Mucosa of descending colon (tissue), 3 donors: Measurements from ENCODE around the gene AKT1S1. TPM values are rescaled to one million over a fixed set of nuclear protein-coding genes. Genes with fewer than 3 reads are reported as not detected.
"Not testable (repeated sequence)": the region's sequence is repeated elsewhere in the genome, so short reads cannot be mapped to it uniquely, and the experiment has no call there.

ENCODE experiments used
- ATAC-seq: fragments of 200-7000 bp; cut with Tn5 transposase; one replicate; pipeline ENCODE4 v1.9.1; 2020; ENCODE audit warnings: mild to moderate bottlenecking, moderate library complexity
- DNase-seq, 3 donors: peaks; one replicate each; pipeline ENCODE4 v3.0.0-alpha.2; 2020
- H3K36me3 ChIP-seq: fragments of 200-600 bp; one replicate; pipeline ENCODE4 v1.8.0; 2021; ENCODE audit warnings: low read depth, mild to moderate bottlenecking
- H3K4me1 ChIP-seq: fragments of 200-600 bp; one replicate; pipeline ENCODE4 v1.8.0; 2021; ENCODE audit warnings: low read depth, mild to moderate bottlenecking
- H3K4me3 ChIP-seq: fragments of 200-600 bp; one replicate; pipeline ENCODE4 v1.8.0; 2021; ENCODE audit warnings: mild to moderate bottlenecking
- H3K9me3 ChIP-seq: fragments of 200-600 bp; one replicate; pipeline ENCODE4 v1.8.0; 2021; ENCODE audit warnings: mild to moderate bottlenecking
- intact Hi-C, 2 donors: fragments of 100-400 bp; cut with DNase I in 1 of 2; cut with micrococcal nuclease in 1 of 2; formaldehyde crosslinking; loops; one replicate each; pipeline versions ENCODE4 v1.11.0 to v1.11.1; 2022; cut with DNase I, micrococcal nuclease
- microRNA-seq: library from miRNA; unstranded; fragments of <30 nt; microRNA quantifications from one replicate; pipeline ENCODE4, GENCODE V29; 2019
- total RNA-seq, 3 donors: library from RNA; stranded (reverse); fragmentation: NEBNext Ultra II Directional in 2 of 3; extraction: Animal tissue kit (Norgen Biotek cat#: 25700) in 2 of 3; gene quantifications; one replicate each; pipeline versions ENCODE4 v1.2.1 to v1.2.4, GENCODE V29; 2021 to 2023
- TF ChIP-seq, protein P1 (sequence below): fragments of 200-600 bp; IDR thresholded peaks from one replicate; pipeline ENCODE4 v1.8.0; 2022; ENCODE audit warnings: antibody characterized with exemption, mild to moderate bottlenecking
- donor health status: DM: no; HTN: no; CAD: no; lungs with moderate emphysema.
- donor health status: DM: no; HTN: no; CAD: no.
- donor health status: DM: no; HTN: yes; CAD: no.

The AKT1S1 gene
- total RNA-seq, 3 donors from 2014 or later: 38.8 to 44.0 (median 42.3) TPM

DNA sequence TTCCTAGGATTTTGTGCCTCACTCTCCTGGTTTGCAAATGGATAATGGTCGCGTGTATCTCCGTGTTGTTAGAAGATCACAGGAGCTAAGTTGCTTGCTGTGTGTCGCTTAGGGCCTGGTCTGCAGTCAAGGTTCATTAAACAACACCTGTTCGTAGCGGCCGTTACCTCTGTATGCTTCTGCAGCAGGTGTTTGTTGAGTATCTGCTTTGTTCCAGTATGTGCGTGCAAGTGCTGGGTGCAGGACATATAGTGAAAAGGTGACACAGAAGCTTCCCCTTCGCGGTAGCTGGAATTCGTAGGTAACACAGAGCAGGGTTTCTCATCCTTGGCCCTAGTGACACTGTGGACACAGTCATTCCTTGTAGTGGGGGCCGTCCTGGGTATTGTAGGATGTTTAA is 53.7 kb downstream of the AKT1S1 start:
- Histone ChIP-seq H3K9me3 (no peaks in the 10 kb centered on the region), H3K4me3 (no peak overlapping the region), H3K4me1 (peaks cover 6% of the 10 kb centered on the region), H3K36me3 (peaks cover 4% of the 10 kb centered on the region)
- TF ChIP-seq, protein P1, sequence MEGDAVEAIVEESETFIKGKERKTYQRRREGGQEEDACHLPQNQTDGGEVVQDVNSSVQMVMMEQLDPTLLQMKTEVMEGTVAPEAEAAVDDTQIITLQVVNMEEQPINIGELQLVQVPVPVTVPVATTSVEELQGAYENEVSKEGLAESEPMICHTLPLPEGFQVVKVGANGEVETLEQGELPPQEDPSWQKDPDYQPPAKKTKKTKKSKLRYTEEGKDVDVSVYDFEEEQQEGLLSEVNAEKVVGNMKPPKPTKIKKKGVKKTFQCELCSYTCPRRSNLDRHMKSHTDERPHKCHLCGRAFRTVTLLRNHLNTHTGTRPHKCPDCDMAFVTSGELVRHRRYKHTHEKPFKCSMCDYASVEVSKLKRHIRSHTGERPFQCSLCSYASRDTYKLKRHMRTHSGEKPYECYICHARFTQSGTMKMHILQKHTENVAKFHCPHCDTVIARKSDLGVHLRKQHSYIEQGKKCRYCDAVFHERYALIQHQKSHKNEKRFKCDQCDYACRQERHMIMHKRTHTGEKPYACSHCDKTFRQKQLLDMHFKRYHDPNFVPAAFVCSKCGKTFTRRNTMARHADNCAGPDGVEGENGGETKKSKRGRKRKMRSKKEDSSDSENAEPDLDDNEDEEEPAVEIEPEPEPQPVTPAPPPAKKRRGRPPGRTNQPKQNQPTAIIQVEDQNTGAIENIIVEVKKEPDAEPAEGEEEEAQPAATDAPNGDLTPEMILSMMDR: no peak
- DNase-seq (no peak), ATAC-seq (no peak)
- intact Hi-C loops: no loop called here

DNA sequence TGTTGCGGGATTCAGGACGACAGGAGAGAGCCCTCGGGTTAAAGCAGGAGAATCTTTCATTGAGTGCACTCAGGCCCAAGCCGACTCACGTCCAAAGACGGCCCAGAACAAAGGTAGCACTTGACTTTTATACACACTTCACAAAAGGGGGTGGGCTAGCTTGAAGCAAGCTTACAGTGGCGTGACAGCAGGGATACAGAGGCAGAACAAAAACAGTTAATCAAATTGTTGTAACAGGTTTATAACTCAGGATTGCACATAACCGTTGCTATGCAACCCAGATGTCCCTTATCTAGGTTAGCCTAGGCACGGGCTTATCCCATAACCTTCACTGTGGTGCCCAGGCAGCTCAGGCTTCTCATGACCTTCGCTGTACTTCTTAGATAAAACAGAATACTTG is 57.0 kb downstream of the AKT1S1 start:
- TF ChIP-seq, protein P1: no peak
- Histone ChIP-seq H3K4me1 (peaks cover 13% of the 10 kb centered on the region), H3K36me3 (no peaks in the 10 kb centered on the region), H3K9me3 (no peaks in the 10 kb centered on the region), H3K4me3 (no peak overlapping the region)
- ATAC-seq: no peak
- no peak for DNase-seq
- intact Hi-C loops: no loop called here

DNA sequence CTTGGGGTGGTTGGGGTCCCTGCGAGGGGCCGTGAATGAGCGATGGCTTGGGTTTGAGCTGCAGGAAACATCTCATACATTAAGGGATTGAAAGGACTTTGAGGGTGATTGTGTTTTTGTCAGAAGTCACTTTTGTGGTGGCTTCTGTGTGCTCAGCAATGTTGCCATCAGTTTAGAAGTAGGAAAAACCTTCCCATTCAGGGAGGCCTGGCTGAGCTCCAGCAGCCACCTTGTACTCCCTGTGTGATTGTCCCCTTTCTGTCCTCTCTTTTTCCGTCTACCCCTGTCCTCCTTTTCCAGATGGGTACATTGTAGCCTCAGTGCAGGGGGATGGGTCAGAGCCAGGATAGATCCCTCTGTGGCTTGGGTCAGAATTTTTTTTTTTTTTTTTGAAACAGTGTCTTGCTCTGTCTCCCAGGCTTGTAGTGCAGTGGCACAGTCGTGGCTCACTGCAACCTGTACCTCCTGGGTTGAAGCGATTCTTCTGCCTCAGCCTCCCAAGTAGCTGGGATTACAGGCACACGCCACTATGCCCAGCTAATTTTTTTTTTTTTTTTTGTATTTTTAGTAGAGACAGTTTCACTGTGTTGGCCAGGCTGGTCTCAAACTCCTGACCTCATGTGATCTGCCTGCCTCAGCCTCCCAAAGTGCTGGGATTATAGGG is 57.6 kb downstream of the AKT1S1 start:
- DNase-seq, H3K9me3 ChIP-seq, intact Hi-C loops, H3K4me3 ChIP-seq, ATAC-seq, H3K36me3 ChIP-seq: not testable (repeated sequence)
- peaks cover 13% of the 10 kb centered on the region for H3K4me1 ChIP-seq

Small RNAs within 50 kb of the gene (microRNA-seq; reads per million reads assigned to microRNA genes)
- gene MIR4749: 0.70 reads per million
- not detected for gene MIR4750
- gene MIR6800: not detected

Other genes starting within 250 kb of the AKT1S1 start
- 10 to 100 TPM; 43.9 to 89.8 (median 48.6) TPM for gene RRAS, start 237.2 kb downstream of the AKT1S1 start, total RNA-seq
- 10 to 100 TPM; 55.5 to 75.0 (median 56.1) TPM for gene SCAF1, start 235.1 kb downstream of the AKT1S1 start, total RNA-seq
- gene IRF3, start 211.5 kb downstream of the AKT1S1 start, total RNA-seq: 100 to 1,000 TPM in 1 of 3 donors, 10 to 100 TPM in 2; 76.1 to 119 (median 90.1) TPM
- gene BCL2L12, start 211.4 kb downstream of the AKT1S1 start, total RNA-seq: 10 to 100 TPM in 2 of 3 donors, 1 to 10 TPM in 1; 9.6 to 20.8 (median 16.3) TPM
- 100 to 1,000 TPM in 1 of 3 donors, 10 to 100 TPM in 2; 68.1 to 101 (median 94.8) TPM for gene PRMT1, start 200.1 kb downstream of the AKT1S1 start, total RNA-seq
- gene ADM5, start 187.8 kb downstream of the AKT1S1 start, total RNA-seq: 1 to 10 TPM in 2 of 3 donors, under 1 TPM in 1; 0.69 to 1.3 (median 1.2) TPM
- gene CPT1C, start 186.2 kb downstream of the AKT1S1 start, total RNA-seq: 1 to 10 TPM; 1.9 to 7.6 (median 2.2) TPM
- under 1 TPM in 1 of 3 donors, not detected in 2; 0.35 TPM for gene TSKS, start 114.0 kb downstream of the AKT1S1 start, total RNA-seq
- 10 to 100 TPM; 73.6 to 84.8 (median 82.5) TPM for gene AP2A1, start 110.4 kb downstream of the AKT1S1 start, total RNA-seq
- gene FUZ, start 64.1 kb downstream of the AKT1S1 start, total RNA-seq: 10 to 100 TPM in 2 of 3 donors, 1 to 10 TPM in 1; 6.6 to 21.0 (median 11.9) TPM
- gene MED25, start 59.1 kb downstream of the AKT1S1 start, total RNA-seq: 10 to 100 TPM; 54.7 to 57.4 (median 55.2) TPM
- 100 to 1,000 TPM in 2 of 3 donors, 10 to 100 TPM in 1; 92.8 to 171 (median 107) TPM for gene PTOV1, start 26.2 kb downstream of the AKT1S1 start, total RNA-seq
- 100 to 1,000 TPM in 2 of 3 donors, 10 to 100 TPM in 1; 84.3 to 114 (median 111) TPM for gene PNKP, start 9.8 kb downstream of the AKT1S1 start, total RNA-seq
- 10 to 100 TPM; 33.7 to 55.7 (median 45.1) TPM for gene TBC1D17, start 347 bp upstream of the AKT1S1 start, total RNA-seq
- gene IL4I1, start 19.5 kb upstream of the AKT1S1 start, total RNA-seq: 1 to 10 TPM; 1.2 to 1.7 (median 1.6) TPM
- 10 to 100 TPM; 10.7 to 25.0 (median 16.1) TPM for gene ATF5, start 51.9 kb upstream of the AKT1S1 start, total RNA-seq
- gene NUP62, start 52.1 kb upstream of the AKT1S1 start, total RNA-seq: 10 to 100 TPM; 34.1 to 41.0 (median 40.9) TPM
- gene SIGLEC11, start 83.8 kb upstream of the AKT1S1 start, total RNA-seq: 1 to 10 TPM in 2 of 3 donors, under 1 TPM in 1; 0.49 to 2.0 (median 1.1) TPM
- gene VRK3, start 148.0 kb upstream of the AKT1S1 start, total RNA-seq: 10 to 100 TPM; 53.8 to 72.9 (median 62.7) TPM
- gene ZNF473, start 148.7 kb upstream of the AKT1S1 start, total RNA-seq: 1 to 10 TPM; 5.2 to 9.2 (median 6.0) TPM